Measurements from ENCODE around the gene CSRNP3.
"Not testable (repeated sequence)": the region's sequence is repeated elsewhere in the genome, so short reads cannot be mapped to it uniquely, and the experiment has no call there.

The CSRNP3 gene

GRCh38 chr2:165637396-165637795, 167.9 kb downstream of the CSRNP3 start:
- DNase-seq: no peak

GRCh38 chr2:165639504-165639903, 170.0 kb downstream of the CSRNP3 start:
- no peak for DNase-seq

GRCh38 chr2:165640247-165640929, 170.9 kb downstream of the CSRNP3 start:
- DNase-seq: no peak

GRCh38 chr2:165645930-165646831, 176.7 kb downstream of the CSRNP3 start:
- DNase-seq: no peak

GRCh38 chr2:165647409-165647808, 177.9 kb downstream of the CSRNP3 start:
- no peak for DNase-seq

GRCh38 chr2:165648801-165649200, 179.3 kb downstream of the CSRNP3 start:
- DNase-seq: no peak

GRCh38 chr2:165651233-165651632, 181.7 kb downstream of the CSRNP3 start:
- DNase-seq: no peak

GRCh38 chr2:165655661-165656060, 186.2 kb downstream of the CSRNP3 start:
- DNase-seq: no peak

- peak in 1 of 5 experiments; percentile 4 for DNase-seq
Measured at GRCh38 chr2:165660361-165660760, 190.9 kb downstream of the CSRNP3 start.

GRCh38 chr2:165662720-165663119, 193.2 kb downstream of the CSRNP3 start:
- DNase-seq: no peak

- no peak for DNase-seq
Measured at GRCh38 chr2:165665614-165666013, 196.1 kb downstream of the CSRNP3 start.

GRCh38 chr2:165666073-165666472, 196.6 kb downstream of the CSRNP3 start:
- not testable (repeated sequence) for DNase-seq

- no peak for DNase-seq
Measured at GRCh38 chr2:165666605-165667004, 197.1 kb downstream of the CSRNP3 start.

- no peak for DNase-seq
Measured at GRCh38 chr2:165667375-165667774, 197.9 kb downstream of the CSRNP3 start.

GRCh38 chr2:165674780-165675179, 205.3 kb downstream of the CSRNP3 start:
- DNase-seq: no peak

- no peak for DNase-seq
Measured at GRCh38 chr2:165675551-165675968, 206.1 kb downstream of the CSRNP3 start.

- DNase-seq: no peak
Measured at GRCh38 chr2:165678882-165679281, 209.4 kb downstream of the CSRNP3 start.

- DNase-seq: no peak
Measured at GRCh38 chr2:165679621-165680020, 210.1 kb downstream of the CSRNP3 start.

- DNase-seq: no peak
Measured at GRCh38 chr2:165681841-165682240, 212.3 kb downstream of the CSRNP3 start.

GRCh38 chr2:165682546-165682945, 213.0 kb downstream of the CSRNP3 start:
- DNase-seq: no peak

- DNase-seq: no peak
Measured at GRCh38 chr2:165686800-165687199, 217.3 kb downstream of the CSRNP3 start.

GRCh38 chr2:165687426-165688002, 218.0 kb downstream of the CSRNP3 start:
- DNase-seq: no peak

- DNase-seq: no peak
Measured at GRCh38 chr2:165691615-165692014, 222.1 kb downstream of the CSRNP3 start.

GRCh38 chr2:165692906-165693305, 223.4 kb downstream of the CSRNP3 start:
- no peak for DNase-seq

Data from T-helper 2 cell (primary cell).